SH-SY5Y (cell line): ENCODE data around the gene HOXC5.

Source experiments
- GATA2 ChIP-seq: IDR thresholded peaks from 2 replicates; pipeline ENCODE4 v1.6.1; 2011; ENCODE audit warnings: mild to moderate bottlenecking, low read depth, low read length
- GATA3 ChIP-seq: IDR thresholded peaks from 2 replicates; pipeline ENCODE4 v1.6.1; 2011; ENCODE audit warnings: low read depth, mild to moderate bottlenecking, low read length, moderate library complexity

HOXC5 gene

DNA sequence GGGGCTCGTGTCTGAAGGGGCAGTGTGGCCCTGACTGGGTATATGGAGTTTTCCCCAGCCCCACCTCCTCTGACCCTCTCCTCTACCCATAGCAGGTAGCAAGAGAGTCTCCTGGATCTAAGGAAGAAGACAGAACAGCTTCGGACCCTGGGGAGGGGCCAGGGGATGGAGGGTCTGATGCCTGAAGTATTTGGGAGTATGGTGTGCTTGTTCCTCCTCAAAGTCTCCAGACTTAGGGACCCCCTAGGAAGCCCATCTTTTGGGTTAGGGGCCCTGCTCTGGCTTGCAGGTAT lies 24.6 kb upstream of the HOXC5 start:
- no peak for TF ChIP-seq GATA3
- TF ChIP-seq GATA2, result no peak

DNA sequence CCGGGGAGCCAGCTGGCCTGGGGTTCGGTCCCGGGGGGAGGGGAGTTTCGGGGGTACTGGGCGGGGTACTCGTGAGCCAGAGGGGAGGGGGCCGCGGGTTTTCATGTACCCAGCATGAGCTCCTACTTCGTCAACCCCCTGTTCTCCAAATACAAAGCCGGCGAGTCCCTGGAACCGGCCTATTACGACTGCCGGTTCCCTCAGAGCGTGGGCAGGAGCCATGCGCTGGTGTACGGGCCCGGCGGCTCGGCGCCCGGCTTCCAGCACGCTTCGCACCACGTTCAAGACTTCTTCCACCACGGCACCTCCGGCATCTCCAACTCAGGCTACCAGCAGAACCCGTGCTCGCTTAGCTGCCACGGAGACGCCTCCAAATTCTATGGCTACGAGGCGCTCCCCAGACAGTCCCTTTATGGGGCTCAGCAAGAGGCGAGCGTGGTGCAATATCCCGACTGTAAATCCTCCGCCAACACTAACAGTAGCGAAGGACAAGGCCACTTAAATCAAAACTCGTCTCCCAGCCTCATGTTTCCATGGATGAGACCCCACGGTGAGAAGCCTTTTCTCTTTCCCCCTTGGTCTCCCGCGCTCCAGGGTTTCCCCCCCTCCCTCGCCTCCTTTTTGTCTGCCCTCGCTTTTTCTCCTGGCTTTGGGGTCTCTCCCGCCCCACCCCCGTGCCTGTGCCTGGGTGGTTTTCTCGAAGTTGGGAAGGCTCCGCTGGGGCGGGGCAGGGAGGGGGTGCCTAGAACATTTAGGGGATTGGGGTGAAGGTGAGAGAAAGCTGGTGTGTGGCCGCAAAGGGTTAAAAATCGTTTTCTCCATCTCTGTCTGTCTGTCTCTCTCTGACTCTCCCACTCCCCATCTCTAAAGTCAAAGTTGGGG lies 23.4 kb upstream of the HOXC5 start:
- no peak for TF ChIP-seq GATA3
- no peak for TF ChIP-seq GATA2

DNA sequence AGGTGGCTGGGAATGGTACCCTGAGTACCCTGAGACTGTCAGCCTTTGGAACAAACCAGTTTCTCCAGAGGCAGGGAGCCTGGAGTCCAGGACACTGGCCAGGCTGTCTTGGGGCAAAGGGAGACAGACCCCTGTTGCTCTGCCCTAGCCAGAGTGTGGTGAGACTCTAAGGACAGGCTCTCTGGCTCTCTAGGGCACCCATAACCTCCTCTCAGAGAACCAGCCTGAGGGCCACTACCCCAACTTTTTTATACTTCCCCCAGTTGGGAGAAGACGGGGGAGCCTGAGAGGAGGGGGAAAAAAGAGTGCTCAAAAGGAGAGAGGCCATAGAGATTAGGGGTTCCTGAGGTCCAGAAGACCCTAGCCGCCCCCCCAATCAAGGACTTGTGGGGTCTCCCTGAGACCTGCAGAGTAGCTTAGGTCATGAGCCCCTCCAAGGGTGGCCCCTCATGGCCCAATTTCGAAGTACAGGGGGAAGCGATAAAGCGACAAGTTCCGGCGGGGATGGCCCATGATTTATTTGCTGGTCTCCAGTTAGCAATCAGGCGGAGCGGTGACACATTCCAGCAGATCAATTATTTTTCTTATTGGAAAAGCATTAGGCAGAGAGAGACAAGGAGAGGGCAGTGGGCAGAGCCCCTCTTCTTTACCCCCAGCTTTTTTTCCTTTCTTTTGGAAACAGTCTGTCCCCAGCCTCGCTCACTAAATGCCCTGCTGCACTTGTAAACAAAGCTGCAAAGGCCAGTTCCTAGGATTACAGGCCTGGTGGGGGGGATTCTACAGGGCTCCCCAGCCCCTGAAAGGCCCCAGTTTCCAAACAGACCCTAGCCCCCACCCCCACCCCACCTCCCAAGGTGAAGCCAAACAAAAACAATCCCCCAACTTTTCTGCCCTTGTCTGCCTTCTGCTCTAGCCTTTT lies 22.5 kb upstream of the HOXC5 start:
- TF ChIP-seq GATA2 (no peak), GATA3 (no peak)

DNA sequence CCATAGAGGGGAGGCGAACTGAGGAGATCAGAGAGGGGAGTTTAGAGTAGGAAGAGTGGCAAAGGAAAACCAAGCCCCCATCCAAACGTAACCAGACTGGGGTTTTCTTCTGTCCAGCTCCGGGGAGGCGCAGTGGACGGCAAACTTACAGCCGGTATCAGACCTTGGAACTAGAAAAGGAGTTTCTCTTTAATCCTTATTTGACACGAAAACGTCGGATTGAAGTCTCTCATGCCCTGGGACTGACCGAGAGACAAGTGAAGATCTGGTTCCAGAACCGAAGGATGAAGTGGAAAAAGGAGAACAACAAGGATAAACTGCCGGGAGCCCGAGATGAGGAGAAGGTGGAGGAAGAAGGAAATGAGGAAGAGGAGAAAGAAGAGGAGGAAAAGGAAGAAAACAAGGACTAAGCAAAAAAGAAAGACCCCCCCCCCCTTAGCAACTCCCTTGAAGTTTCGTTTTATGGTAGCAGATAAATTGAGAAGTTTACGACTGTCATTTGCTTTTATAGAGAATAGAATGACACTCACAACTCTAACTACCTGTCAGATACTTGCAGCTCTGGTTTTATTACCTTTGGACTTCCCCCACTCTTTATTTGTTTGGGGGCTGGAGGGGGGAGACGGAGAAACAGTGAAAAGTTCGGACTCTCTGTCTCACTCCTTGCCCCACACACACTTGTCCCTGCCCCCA lies 21.7 kb upstream of the HOXC5 start:
- TF ChIP-seq GATA2, result no peak
- TF ChIP-seq GATA3, result no peak

DNA sequence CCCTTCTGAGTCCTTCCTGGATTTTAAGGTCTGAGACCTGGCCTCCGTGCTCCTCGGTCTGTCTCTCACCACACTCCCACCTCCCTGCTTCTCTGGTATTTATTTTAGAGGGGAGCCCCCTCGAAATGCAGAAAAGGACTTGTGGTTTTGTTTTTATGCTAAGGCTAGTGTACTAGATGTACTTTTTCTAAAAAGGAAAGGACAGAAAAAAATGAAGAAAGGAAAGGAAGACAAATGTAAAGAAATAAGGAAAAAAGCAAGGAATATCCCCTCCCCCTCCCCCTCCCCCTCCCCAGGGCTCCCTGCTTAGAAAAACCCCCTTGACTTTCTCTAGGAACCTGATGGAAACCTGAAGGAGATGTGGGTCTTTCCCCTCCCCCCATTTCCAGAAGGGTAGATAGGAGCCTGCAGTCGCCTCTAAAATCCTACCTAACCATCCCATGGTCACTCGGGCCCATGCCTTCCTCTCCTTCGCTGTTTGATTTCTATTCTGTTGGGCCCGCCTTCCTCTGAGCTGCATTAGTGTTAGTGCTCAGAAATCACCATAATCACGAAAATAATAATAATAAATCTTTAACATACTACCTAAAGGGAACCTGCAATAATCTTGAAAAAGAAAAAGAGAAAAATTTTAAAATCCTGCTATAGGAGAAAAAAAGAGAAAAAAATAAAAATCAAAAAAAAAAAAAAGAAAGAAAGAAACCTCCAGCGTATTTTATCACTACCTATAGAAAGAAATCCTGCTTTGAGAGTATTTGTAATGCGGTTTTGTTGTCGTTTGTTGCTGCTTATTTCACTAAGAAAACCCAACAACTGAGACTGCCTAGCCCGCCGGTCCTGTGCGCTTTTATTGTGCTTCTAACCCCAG lies 21.0 kb upstream of the HOXC5 start:
- no peak for TF ChIP-seq GATA2
- no peak for TF ChIP-seq GATA3

DNA sequence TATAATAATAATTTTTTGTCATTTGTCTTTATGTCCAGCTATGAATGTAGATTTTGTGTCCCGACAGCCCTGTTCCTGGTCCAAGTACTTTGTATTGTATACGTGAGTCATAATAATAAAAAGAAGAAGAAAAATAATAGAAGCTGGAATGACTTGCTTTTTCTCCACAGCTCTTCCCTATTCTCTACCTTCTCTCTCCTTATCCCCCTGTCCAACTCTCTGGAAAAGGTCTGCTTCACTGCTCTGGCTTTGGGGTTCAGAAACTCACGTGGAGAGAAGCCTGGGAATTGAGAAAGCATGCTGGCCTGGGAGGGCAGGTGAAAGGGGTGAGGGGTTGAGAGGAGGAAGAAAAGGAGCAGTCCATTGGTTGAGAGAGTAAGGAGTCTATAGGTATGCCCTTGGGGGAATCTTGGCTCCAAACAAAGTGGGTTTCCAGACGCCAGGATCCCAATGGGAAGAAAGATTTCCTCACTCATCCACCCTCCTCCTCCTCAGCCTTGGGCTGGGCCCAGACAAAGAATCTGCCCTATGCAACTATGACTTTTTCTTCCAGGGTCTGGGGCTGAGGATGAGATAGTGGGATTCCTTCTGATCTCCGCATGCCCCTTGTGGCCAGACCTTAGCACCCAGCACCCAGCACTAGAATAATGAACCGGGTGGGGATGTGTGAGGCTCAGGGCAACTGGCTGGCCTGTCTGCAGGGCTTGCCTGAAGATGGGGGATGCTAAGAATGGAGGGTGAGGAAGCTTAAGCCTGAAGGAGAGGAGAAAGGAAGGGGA lies 20.0 kb upstream of the HOXC5 start:
- TF ChIP-seq GATA3 (no peak), GATA2 (no peak)

DNA sequence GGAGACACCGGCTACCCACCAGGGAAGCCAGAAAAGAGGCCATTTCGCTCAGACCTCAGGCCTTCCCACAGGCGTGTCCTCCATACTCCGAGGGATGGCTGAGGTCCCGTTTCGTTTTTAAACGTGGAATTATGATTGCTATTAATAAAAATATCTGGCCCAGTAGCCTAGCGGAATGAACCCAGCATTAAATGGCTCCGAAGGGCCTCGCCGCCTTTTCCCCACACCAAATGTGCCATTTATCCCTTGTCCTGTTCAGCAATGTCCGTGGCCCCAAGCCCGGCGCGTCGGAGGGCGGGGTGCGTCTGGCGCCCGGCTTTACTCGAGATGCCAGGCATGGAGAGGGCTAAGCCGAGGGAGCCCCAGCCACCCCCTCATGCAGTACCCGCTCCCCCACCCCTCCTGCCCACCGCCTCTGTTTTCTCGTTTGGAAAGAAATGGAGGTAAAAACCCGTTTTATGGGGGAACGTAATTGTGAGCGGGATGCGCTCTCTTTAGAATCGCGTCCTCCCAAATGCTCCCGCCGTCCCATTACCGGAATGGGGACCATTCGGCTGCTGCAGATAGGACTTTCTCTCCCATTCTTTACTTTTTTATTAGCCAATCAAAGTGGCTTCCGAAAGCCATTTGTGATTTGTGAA lies 18.4 kb upstream of the HOXC5 start:
- TF ChIP-seq GATA2, result no peak
- no peak for TF ChIP-seq GATA3

DNA sequence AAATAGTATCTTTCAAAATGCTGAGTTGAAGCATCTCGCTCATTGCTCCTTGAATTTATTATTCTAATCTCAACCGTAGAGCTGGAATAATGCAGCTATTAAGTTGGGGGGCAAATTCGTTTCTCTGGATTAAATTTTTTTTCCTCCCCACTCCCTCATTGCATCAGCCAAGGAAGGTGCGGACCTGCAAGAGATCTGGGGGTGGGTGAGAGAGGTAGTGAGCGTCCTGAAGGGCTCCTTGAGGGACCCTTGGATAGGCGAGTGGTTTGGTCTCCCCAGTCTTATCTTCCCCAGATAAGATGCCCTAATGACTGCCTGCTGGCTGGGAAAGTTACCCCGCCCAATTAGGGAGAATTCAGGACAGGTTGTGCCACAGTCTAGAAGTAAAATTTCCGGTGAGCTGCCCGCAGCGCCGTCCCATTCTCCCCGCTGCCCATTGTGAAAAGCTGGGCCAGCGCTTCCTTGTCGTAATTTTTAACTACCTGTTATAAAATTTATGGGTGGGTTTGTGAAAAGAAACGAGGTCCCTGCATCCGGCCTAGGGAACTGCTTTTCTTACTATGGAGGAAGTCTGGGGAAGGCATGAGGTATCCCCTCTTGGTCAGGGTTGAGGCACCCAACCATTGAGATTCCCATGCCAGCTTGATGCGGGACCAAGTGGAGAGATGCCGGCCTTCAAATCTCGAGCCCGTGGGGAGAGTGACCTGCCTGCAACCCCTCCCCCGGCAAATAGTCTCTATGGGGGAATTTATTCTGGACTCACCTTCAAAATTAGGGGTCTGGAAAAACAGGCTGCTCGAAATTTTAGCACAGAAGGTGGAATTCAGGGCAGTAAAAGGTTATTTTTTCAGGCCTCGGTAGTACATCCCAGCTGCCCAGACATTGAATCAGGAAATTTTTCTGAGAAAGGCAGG lies 17.6 kb upstream of the HOXC5 start:
- TF ChIP-seq GATA2 (no peak), GATA3 (no peak)

DNA sequence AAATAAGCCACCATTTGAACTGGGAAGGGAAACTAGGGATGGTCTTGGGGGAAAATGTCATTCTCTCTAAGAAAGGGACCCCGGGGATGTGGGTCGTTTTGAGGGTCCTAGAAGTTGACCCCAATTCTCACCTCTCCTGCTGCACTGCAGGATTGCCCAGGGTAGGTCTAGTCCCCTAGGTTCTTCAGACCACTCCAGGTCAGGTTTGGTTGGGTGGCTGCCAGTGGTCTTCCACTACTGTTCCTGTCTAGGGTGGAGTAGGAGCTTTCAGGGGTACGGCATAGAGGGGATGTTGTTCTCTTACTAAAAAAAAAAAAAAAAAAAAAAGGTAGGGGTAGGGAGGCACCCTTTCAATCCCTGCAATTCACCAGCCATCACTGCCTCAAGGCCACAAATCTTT lies 16.8 kb upstream of the HOXC5 start:
- TF ChIP-seq GATA2, result no peak
- TF ChIP-seq GATA3, result no peak

DNA sequence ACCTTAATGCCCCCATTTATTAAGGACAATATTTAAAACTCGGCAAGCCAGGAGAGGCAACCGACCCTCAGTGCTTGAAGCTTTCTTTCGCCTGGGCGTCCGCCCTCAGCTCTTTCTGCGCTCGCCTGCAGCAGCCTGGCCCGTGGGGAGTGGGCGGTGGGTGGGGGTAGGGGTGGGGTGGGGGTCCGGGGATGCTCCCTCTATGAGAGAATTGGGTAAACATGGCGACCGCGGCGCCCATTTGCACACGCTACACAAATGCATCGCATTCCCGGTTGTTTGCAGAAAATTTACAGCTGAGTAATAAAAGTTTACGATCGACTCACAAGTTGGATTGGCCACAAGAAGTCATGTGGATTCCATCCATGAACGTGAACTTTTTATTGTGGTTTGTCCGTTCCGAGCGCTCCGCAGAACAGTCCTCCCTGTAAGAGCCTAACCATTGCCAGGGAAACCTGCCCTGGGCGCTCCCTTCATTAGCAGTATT lies 16.3 kb upstream of the HOXC5 start:
- TF ChIP-seq GATA2, result no peak
- no peak for TF ChIP-seq GATA3

DNA sequence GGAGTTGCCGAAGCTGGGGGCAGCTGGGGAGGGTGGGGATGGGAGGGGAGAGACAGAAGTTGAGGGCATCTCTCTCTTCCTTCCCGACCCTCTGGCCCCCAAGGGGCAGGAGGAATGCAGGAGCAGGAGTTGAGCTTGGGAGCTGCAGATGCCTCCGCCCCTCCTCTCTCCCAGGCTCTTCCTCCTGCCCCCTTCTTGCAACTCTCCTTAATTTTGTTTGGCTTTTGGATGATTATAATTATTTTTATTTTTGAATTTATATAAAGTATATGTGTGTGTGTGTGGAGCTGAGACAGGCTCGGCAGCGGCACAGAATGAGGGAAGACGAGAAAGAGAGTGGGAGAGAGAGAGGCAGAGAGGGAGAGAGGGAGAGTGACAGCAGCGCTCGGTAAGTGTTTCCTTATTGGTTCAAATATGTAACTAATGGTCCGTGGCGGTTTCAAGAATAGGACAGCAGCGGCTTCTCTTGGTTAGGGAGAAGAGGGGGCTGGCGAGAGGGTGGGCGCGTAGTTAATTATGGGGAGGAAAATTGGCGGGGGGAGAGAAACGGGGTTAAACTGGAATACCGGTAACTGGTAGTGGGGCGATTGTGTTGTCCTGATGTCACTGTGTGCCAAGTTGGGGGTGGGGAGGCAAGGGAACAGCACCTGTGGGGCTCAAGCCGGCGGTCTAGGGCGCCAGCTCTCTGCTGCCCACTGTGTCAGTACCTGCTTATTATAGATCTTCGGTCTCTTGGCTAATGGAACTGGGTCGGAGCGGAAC lies 15.6 kb upstream of the HOXC5 start:
- TF ChIP-seq GATA3, result no peak
- no peak for TF ChIP-seq GATA2
